ENCODE results near the gene CFAP119.

DNA sequence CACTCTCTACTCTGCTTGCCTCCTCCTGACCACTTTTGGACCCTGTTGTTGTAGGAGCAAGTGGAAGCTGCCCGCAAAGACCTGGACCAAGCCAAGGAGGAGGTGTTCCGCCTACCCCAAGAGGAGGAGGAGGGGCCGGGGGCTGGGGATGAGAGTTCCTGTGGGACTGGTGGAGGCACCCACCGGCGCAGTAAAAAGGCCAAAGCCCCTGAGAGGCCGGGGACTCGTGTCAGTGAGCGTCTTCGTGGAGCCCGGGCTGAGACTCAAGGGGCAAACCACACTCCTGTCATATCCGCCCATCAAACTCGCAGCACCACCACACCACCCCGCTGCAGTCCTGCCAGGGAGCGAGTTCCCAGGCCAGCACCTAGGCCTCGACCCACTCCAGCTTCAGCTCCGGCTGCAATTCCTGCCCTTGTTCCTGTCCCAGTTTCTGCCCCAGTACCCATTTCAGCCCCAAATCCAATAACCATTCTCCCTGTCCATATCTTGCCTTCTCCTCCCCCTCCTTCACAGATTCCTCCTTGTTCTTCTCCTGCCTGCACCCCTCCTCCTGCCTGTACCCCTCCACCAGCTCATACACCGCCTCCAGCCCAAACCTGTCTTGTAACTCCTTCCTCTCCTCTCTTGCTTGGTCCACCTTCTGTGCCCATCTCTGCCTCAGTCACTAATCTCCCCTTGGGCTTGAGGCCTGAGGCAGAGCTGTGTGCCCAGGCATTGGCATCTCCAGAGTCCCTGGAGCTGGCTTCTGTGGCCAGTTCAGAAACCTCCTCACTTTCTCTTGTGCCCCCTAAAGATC is 24.7 kb downstream of the CFAP119 start:
- TF ChIP-seq, protein P1, sequence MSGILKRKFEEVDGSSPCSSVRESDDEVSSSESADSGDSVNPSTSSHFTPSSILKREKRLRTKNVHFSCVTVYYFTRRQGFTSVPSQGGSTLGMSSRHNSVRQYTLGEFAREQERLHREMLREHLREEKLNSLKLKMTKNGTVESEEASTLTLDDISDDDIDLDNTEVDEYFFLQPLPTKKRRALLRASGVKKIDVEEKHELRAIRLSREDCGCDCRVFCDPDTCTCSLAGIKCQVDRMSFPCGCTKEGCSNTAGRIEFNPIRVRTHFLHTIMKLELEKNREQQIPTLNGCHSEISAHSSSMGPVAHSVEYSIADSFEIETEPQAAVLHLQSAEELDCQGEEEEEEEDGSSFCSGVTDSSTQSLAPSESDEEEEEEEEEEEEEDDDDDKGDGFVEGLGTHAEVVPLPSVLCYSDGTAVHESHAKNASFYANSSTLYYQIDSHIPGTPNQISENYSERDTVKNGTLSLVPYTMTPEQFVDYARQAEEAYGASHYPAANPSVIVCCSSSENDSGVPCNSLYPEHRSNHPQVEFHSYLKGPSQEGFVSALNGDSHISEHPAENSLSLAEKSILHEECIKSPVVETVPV (CRISPR knock-in tag; IDR thresholded peaks at IDR 0.05) = no peak
- TF ChIP-seq ZFP3 (CRISPR knock-in tag; IDR thresholded peaks at IDR 0.05) = no peak
- no peak for TF ChIP-seq ZNF565 (CRISPR knock-in tag; conservative IDR thresholded peaks at IDR 0.05; ENCODE audit: low read depth)
- no peak for TF ChIP-seq ZNF8 (CRISPR knock-in tag; IDR thresholded peaks at IDR 0.05)

Data from SK-N-SH treated with all-trans-retinoic acid at 6 μM for 48 hours (cell line).